GM23338 (cell line): ENCODE data around the gene MFF. TPM values are rescaled to one million over a fixed set of nuclear protein-coding genes. Genes with fewer than 3 reads are reported as not detected.

Experiments used
- ATAC-seq: fragments of 200-7000 bp; cut with Tn5 transposase; 3 replicates; pipeline ENCODE4 v1.9.1; 2020
- DNase-seq: peaks from one replicate; pipeline ENCODE4 v3.0.0-alpha.2; 2015; ENCODE audit warnings: low spot score
- H2AFZ ChIP-seq: fragments of 200-600 bp; sonication (generic); 2 replicates; pipeline ENCODE4 v1.8.0; 2016; ENCODE audit warnings: antibody characterized with exemption, mild to moderate bottlenecking, moderate library complexity
- H3F3A ChIP-seq: fragments of 200-600 bp; sonication (generic); replicated peaks from 2 replicates; pipeline ENCODE4 v1.8.0; 2017; ENCODE audit warnings: antibody characterized with exemption, mixed run types, low read depth
- H3K27ac ChIP-seq: fragments of 200-600 bp; sonication (generic); 2 replicates; pipeline ENCODE4 v1.6.1; 2016; ENCODE audit warnings: low read depth
- H3K27me3 ChIP-seq: fragments of 200-600 bp; sonication (generic); 2 replicates; pipeline ENCODE4 v1.8.0; 2016; ENCODE audit warnings: mild to moderate bottlenecking, mixed run types, moderate library complexity; ENCODE audit not compliant: insufficient read depth
- H3K36me3 ChIP-seq: fragments of 200-600 bp; sonication (generic); 2 replicates; pipeline ENCODE4 v1.8.0; 2016; ENCODE audit warnings: mild to moderate bottlenecking; ENCODE audit not compliant: insufficient read depth
- H3K4me1 ChIP-seq: fragments of 200-600 bp; sonication (generic); 2 replicates; pipeline ENCODE4 v1.8.0; 2016; ENCODE audit warnings: mild to moderate bottlenecking, moderate library complexity; ENCODE audit not compliant: insufficient read depth
- H3K4me2 ChIP-seq: fragments of 200-600 bp; sonication (generic); 2 replicates; pipeline ENCODE4 v1.7.1; 2017; ENCODE audit warnings: mixed run types
- H3K4me3 ChIP-seq: fragments of 200-600 bp; sonication (generic); 2 replicates; pipeline ENCODE4 v1.6.1; 2016; ENCODE audit warnings: mixed run types
- H3K79me2 ChIP-seq: fragments of 200-600 bp; sonication (generic); replicated peaks from 2 replicates; pipeline ENCODE4 v1.8.0; 2017; ENCODE audit warnings: mild to moderate bottlenecking; ENCODE audit not compliant: insufficient read depth
- H3K9me2 ChIP-seq: fragments of 200-600 bp; sonication (generic); 2 replicates; pipeline ENCODE4 v1.8.0; 2017; ENCODE audit not compliant: insufficient read depth
- H4K20me1 ChIP-seq: fragments of 200-600 bp; sonication (generic); replicated peaks from 2 replicates; pipeline ENCODE4 v1.8.0; 2017; ENCODE audit warnings: mild to moderate bottlenecking; ENCODE audit not compliant: insufficient read depth
- H3K27ac Mint-ChIP-seq: 2 replicates; pipeline ENCODE4 v1.8.0; 2020; ENCODE audit warnings: inconsistent platforms, mild to moderate bottlenecking, moderate library complexity, mixed read lengths
- H3K27me3 Mint-ChIP-seq: 3 replicates; pipeline ENCODE4 v1.8.0; 2022; ENCODE audit warnings: low read depth, mild to moderate bottlenecking, moderate library complexity, mixed read lengths, inconsistent platforms; ENCODE audit not compliant: insufficient read depth, poor library complexity
- H3K36me3 Mint-ChIP-seq: 3 replicates; pipeline ENCODE4 v1.8.0; 2021; ENCODE audit warnings: low read depth, mild to moderate bottlenecking, inconsistent platforms, moderate library complexity, mixed read lengths
- H3K4me1 Mint-ChIP-seq: 3 replicates; pipeline ENCODE4 v1.8.0; 2020; ENCODE audit warnings: mild to moderate bottlenecking, inconsistent platforms, mixed read lengths
- H3K4me3 Mint-ChIP-seq: 3 replicates; pipeline ENCODE4 v1.8.0; 2021; ENCODE audit warnings: moderate library complexity, mild to moderate bottlenecking, inconsistent platforms, mixed read lengths
- H3K9me3 Mint-ChIP-seq: 3 replicates; pipeline ENCODE4 v1.8.0; 2020; ENCODE audit warnings: moderate library complexity, mild to moderate bottlenecking, inconsistent platforms, mixed read lengths
- CREB1 ChIP-seq: fragments of 250-450 bp; sonication (Bioruptor Pico); IDR thresholded peaks from 2 replicates; pipeline ENCODE4 v1.5.0; 2020; ENCODE audit warnings: low read depth, mild to moderate bottlenecking, moderate library complexity
- ZNF114 ChIP-seq: fragments of 250-450 bp; sonication (Bioruptor Pico); IDR thresholded peaks from 2 replicates; pipeline ENCODE4 v1.5.0; 2020; ENCODE audit warnings: mild to moderate bottlenecking, moderate library complexity
- ZNF331 ChIP-seq: fragments of 250-450 bp; sonication (Bioruptor Pico); IDR thresholded peaks from 2 replicates; pipeline ENCODE4 v1.5.0; 2020; ENCODE audit warnings: low read depth, mild to moderate bottlenecking, moderate library complexity
- polyA plus RNA-seq: library from polyadenylated mRNA; unstranded; fragments of >200 nt; fragmentation: Nextera tagmentation; extraction: Ambion mirVana; gene quantifications from 2 replicates; pipeline ENCODE4 v1.2.1, GENCODE V29; 2016
- total RNA-seq: library from RNA; depleted of rRNA; stranded (reverse); fragments of >200 nt; shearing (Covaris generic); gene quantifications from 2 replicates; pipeline ENCODE4 v1.2.3, GENCODE V29; 2014
- TF ChIP-seq, protein P1 (sequence below): fragments of 250-450 bp; sonication (Bioruptor Pico); IDR thresholded peaks from 2 replicates; pipeline ENCODE4 v1.5.0; 2020; ENCODE audit warnings: mild to moderate bottlenecking, moderate library complexity
- TF ChIP-seq, protein P2 (sequence below): IDR thresholded peaks from 2 replicates; pipeline ENCODE4 v1.6.1; 2016; ENCODE audit warnings: antibody characterized with exemption

Gene MFF
- total and polyA plus RNA-seq, 2 experiments from 2014 or later, result 112 to 161 TPM

DNA sequence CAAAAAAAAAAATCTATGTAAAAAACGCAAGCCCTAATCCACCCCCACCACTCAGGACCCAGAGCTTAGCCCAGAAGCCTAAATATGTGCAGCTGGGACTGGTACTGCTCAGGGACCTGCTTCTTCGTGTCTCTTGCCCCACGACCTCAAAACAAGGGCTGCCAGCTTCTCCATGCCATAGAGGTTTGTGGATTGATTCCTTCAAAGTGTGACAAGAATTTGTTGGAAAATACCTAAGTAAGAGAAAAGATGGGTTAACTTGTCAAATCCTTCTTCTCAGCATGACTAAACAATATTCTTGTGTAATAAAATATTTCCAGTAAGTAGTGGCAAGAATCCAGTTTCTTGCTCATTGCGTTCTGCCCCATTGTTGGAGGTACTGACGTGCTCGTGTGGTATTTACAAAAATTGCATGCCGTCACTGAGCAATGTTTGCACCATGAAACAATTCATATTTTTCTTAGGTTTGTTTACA lies 63.5 kb downstream of the MFF start (continued):
- TF ChIP-seq, protein P1, sequence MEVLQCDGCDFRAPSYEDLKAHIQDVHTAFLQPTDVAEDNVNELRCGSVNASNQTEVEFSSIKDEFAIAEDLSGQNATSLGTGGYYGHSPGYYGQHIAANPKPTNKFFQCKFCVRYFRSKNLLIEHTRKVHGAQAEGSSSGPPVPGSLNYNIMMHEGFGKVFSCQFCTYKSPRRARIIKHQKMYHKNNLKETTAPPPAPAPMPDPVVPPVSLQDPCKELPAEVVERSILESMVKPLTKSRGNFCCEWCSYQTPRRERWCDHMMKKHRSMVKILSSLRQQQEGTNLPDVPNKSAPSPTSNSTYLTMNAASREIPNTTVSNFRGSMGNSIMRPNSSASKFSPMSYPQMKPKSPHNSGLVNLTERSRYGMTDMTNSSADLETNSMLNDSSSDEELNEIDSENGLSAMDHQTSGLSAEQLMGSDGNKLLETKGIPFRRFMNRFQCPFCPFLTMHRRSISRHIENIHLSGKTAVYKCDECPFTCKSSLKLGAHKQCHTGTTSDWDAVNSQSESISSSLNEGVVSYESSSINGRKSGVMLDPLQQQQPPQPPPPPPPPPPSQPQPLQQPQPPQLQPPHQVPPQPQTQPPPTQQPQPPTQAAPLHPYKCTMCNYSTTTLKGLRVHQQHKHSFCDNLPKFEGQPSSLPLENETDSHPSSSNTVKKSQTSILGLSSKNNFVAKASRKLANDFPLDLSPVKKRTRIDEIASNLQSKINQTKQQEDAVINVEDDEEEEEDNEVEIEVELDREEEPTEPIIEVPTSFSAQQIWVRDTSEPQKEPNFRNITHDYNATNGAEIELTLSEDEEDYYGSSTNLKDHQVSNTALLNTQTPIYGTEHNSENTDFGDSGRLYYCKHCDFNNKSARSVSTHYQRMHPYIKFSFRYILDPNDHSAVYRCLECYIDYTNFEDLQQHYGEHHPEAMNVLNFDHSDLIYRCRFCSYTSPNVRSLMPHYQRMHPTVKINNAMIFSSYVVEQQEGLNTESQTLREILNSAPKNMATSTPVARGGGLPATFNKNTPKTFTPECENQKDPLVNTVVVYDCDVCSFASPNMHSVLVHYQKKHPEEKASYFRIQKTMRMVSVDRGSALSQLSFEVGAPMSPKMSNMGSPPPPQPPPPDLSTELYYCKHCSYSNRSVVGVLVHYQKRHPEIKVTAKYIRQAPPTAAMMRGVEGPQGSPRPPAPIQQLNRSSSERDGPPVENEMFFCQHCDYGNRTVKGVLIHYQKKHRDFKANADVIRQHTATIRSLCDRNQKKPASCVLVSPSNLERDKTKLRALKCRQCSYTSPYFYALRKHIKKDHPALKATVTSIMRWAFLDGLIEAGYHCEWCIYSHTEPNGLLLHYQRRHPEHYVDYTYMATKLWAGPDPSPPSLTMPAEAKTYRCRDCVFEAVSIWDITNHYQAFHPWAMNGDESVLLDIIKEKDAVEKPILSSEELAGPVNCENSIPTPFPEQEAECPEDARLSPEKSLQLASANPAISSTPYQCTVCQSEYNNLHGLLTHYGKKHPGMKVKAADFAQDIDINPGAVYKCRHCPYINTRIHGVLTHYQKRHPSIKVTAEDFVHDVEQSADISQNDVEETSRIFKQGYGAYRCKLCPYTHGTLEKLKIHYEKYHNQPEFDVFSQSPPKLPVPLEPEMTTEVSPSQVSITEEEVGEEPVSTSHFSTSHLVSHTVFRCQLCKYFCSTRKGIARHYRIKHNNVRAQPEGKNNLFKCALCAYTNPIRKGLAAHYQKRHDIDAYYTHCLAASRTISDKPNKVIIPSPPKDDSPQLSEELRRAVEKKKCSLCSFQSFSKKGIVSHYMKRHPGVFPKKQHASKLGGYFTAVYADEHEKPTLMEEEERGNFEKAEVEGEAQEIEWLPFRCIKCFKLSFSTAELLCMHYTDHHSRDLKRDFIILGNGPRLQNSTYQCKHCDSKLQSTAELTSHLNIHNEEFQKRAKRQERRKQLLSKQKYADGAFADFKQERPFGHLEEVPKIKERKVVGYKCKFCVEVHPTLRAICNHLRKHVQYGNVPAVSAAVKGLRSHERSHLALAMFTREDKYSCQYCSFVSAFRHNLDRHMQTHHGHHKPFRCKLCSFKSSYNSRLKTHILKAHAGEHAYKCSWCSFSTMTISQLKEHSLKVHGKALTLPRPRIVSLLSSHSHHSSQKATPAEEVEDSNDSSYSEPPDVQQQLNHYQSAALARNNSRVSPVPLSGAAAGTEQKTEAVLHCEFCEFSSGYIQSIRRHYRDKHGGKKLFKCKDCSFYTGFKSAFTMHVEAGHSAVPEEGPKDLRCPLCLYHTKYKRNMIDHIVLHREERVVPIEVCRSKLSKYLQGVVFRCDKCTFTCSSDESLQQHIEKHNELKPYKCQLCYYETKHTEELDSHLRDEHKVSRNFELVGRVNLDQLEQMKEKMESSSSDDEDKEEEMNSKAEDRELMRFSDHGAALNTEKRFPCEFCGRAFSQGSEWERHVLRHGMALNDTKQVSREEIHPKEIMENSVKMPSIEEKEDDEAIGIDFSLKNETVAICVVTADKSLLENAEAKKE, result no peak
- TF ChIP-seq ZNF331 (no peak), ZNF114 (CRISPR knock-in tag) (no peak)
- TF ChIP-seq, protein P2, sequence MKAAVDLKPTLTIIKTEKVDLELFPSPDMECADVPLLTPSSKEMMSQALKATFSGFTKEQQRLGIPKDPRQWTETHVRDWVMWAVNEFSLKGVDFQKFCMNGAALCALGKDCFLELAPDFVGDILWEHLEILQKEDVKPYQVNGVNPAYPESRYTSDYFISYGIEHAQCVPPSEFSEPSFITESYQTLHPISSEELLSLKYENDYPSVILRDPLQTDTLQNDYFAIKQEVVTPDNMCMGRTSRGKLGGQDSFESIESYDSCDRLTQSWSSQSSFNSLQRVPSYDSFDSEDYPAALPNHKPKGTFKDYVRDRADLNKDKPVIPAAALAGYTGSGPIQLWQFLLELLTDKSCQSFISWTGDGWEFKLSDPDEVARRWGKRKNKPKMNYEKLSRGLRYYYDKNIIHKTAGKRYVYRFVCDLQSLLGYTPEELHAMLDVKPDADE, result no peak

GRCh38 chr2:227389231-227389630 lies 64.2 kb downstream of the MFF start:
- no peak overlapping the region for H2AFZ ChIP-seq
- H3K9me2 ChIP-seq, result 0 out of 2 replicates have a peak, but pooled peaks cover 3% of the 10 kb centered on the region
- TF ChIP-seq CREB1 (no peak), ZNF331 (no peak)
- TF ChIP-seq, protein P1, result no peak
- DNase-seq (no peak), ATAC-seq (no peak)
- Mint-ChIP-seq H3K9me3 (no peaks in the 10 kb centered on the region), H3K27ac (no peak overlapping the region), H3K4me1 (peaks cover 7% of the 10 kb centered on the region), H3K27me3 (peaks cover 4% of the 10 kb centered on the region), H3K4me3 (no peak overlapping the region), H3K36me3 (no peaks in the 10 kb centered on the region)
- no peaks in the 10 kb centered on the region for H3K79me2 ChIP-seq
- H3K4me2 ChIP-seq, result no peak overlapping the region
- H3K27me3 ChIP-seq, result no peaks in the 10 kb centered on the region
- no peaks in the 10 kb centered on the region for H3K36me3 ChIP-seq
- H3K27ac ChIP-seq, result no peak overlapping the region
- no peak overlapping the region for H3K4me3 ChIP-seq
- H3K4me1 ChIP-seq, result peaks cover 7% of the 10 kb centered on the region
- no peaks in the 10 kb centered on the region for H3F3A ChIP-seq
- no peaks in the 10 kb centered on the region for H4K20me1 ChIP-seq
